Measurements from ENCODE around the gene ELOVL4. TPM values are rescaled to one million over a fixed set of nuclear protein-coding genes. Genes with fewer than 3 reads are reported as not detected.

The ELOVL4 gene
- total RNA-seq, 1 experiment from 2014 or later: 8.5 TPM

DNA sequence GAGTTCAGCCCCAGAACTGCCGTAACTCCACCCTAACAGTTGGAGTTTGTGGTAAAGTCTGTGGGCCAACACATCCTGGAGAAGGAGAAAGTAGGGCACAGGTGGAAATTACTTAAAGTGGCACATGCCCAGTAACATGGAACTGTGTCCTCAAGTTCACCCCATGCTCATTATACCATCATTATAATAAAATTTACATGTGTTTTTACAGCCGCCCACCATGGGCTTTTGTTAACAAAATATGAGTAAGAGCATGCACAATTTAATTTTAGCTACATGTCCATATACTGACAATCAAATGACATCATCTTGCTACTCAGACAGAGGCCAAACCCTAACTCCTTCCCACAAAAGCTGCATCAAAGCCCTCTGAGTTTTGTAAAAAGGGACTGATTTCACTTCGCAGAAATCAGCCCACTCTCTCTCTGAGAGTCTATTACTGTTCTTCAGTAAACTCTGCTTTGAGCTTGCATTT lies 17.3 kb upstream of the ELOVL4 start (continued):
- TF ChIP-seq ELF4 (CRISPR knock-in tag; IDR thresholded peaks at IDR 0.05; ENCODE audit: low read depth): no peak
- no peak for TF ChIP-seq FOXJ3 (CRISPR knock-in tag; IDR thresholded peaks at IDR 0.05; ENCODE audit: borderline replicate concordance)
- TF ChIP-seq, protein P1, sequence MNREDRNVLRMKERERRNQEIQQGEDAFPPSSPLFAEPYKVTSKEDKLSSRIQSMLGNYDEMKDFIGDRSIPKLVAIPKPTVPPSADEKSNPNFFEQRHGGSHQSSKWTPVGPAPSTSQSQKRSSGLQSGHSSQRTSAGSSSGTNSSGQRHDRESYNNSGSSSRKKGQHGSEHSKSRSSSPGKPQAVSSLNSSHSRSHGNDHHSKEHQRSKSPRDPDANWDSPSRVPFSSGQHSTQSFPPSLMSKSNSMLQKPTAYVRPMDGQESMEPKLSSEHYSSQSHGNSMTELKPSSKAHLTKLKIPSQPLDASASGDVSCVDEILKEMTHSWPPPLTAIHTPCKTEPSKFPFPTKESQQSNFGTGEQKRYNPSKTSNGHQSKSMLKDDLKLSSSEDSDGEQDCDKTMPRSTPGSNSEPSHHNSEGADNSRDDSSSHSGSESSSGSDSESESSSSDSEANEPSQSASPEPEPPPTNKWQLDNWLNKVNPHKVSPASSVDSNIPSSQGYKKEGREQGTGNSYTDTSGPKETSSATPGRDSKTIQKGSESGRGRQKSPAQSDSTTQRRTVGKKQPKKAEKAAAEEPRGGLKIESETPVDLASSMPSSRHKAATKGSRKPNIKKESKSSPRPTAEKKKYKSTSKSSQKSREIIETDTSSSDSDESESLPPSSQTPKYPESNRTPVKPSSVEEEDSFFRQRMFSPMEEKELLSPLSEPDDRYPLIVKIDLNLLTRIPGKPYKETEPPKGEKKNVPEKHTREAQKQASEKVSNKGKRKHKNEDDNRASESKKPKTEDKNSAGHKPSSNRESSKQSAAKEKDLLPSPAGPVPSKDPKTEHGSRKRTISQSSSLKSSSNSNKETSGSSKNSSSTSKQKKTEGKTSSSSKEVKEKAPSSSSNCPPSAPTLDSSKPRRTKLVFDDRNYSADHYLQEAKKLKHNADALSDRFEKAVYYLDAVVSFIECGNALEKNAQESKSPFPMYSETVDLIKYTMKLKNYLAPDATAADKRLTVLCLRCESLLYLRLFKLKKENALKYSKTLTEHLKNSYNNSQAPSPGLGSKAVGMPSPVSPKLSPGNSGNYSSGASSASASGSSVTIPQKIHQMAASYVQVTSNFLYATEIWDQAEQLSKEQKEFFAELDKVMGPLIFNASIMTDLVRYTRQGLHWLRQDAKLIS (CRISPR knock-in tag; IDR thresholded peaks at IDR 0.05; ENCODE audit: borderline replicate concordance): no peak
- TF ChIP-seq NFYB (CRISPR knock-in tag; conservative IDR thresholded peaks at IDR 0.05; ENCODE audit: low read depth): no peak

DNA sequence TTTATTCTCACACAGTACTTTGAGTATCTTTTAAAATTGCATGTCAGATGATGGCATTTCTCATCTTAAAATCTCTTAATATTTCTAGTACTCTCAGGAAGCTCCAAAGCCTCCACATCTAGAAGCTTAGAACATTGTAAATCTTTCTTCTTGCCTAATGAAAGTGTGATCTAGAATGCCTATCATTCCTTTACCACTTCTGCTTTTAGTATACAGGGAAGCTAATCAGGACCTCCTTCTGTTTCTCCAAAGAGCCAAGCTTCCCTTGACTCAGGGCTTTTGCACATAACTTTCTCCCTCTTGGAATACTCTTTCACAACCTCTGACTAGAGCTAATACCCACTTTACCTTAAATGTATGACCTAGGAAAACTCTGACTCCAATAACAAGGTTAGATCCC lies 7.5 kb upstream of the ELOVL4 start:
- CTCF ChIA-PET: interaction anchor here (1.4 kb wide), 1 partner anchor 9 kb away, joined by 3 read pairs; no protein-coding TSS in a partner anchor

More for the DNA sequence above, 7.5 kb upstream of the ELOVL4 start:
- ATAC-seq (no peak), DNase-seq (ENCODE audit: low spot score) (no peak)
- H3K4me3 Mint-ChIP-seq: no peak overlapping the region
- peaks cover 4% of the 10 kb centered on the region for H3K36me3 Mint-ChIP-seq
- H3K4me1 Mint-ChIP-seq: no peaks in the 10 kb centered on the region
- peaks cover 24% of the 10 kb centered on the region for H3K9me3 Mint-ChIP-seq
- no peaks in the 10 kb centered on the region; the same call in 1 of the 2 replicates for H3K27me3 Mint-ChIP-seq (ENCODE audit: low read depth)
- POLR2A ChIA-PET: no interaction called here
- TF ChIP-seq, protein P2, sequence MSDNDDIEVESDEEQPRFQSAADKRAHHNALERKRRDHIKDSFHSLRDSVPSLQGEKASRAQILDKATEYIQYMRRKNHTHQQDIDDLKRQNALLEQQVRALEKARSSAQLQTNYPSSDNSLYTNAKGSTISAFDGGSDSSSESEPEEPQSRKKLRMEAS (CRISPR knock-in tag; IDR thresholded peaks at IDR 0.05): no peak
- TF ChIP-seq ETV6 (CRISPR knock-in tag; IDR thresholded peaks at IDR 0.05) (no peak), PRRX2 (CRISPR knock-in tag; IDR thresholded peaks at IDR 0.05) (no peak), FOXK1 (CRISPR knock-in tag; IDR thresholded peaks at IDR 0.05) (no peak), FOXP1 (CRISPR knock-in tag; IDR thresholded peaks at IDR 0.05; ENCODE audit: borderline replicate concordance) (no peak), ELF4 (CRISPR knock-in tag; IDR thresholded peaks at IDR 0.05; ENCODE audit: low read depth) (no peak)
- TF ChIP-seq, protein P3, sequence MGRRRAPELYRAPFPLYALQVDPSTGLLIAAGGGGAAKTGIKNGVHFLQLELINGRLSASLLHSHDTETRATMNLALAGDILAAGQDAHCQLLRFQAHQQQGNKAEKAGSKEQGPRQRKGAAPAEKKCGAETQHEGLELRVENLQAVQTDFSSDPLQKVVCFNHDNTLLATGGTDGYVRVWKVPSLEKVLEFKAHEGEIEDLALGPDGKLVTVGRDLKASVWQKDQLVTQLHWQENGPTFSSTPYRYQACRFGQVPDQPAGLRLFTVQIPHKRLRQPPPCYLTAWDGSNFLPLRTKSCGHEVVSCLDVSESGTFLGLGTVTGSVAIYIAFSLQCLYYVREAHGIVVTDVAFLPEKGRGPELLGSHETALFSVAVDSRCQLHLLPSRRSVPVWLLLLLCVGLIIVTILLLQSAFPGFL (CRISPR knock-in tag; IDR thresholded peaks at IDR 0.05; ENCODE audit: borderline replicate concordance): no peak
- TF ChIP-seq, protein P1 (CRISPR knock-in tag; IDR thresholded peaks at IDR 0.05; ENCODE audit: borderline replicate concordance): no peak
- TF ChIP-seq, protein P4, sequence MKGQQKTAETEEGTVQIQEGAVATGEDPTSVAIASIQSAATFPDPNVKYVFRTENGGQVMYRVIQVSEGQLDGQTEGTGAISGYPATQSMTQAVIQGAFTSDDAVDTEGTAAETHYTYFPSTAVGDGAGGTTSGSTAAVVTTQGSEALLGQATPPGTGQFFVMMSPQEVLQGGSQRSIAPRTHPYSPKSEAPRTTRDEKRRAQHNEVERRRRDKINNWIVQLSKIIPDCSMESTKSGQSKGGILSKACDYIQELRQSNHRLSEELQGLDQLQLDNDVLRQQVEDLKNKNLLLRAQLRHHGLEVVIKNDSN (CRISPR knock-in tag; IDR thresholded peaks at IDR 0.05): no peak
- TF ChIP-seq, protein P5, sequence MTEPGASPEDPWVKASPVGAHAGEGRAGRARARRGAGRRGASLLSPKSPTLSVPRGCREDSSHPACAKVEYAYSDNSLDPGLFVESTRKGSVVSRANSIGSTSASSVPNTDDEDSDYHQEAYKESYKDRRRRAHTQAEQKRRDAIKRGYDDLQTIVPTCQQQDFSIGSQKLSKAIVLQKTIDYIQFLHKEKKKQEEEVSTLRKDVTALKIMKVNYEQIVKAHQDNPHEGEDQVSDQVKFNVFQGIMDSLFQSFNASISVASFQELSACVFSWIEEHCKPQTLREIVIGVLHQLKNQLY (CRISPR knock-in tag; IDR thresholded peaks at IDR 0.05): no peak
- no peak overlapping the region for H3K27ac Mint-ChIP-seq

Data from WTC11 (cell line).